GM12873 (cell line): ENCODE results near the gene CBX4.

Source experiments
- CTCF ChIP-seq: IDR thresholded peaks from 2 replicates; pipeline ENCODE4 v1.5.1; 2012; ENCODE audit warnings: low read depth, mild to moderate bottlenecking, moderate library complexity, low read length, control low read depth; ENCODE audit not compliant: insufficient read depth; ENCODE audit errors: missing control alignments

Gene CBX4

GRCh38 chr17:79833744-79834564, 5.3 kb downstream of the CBX4 start:
- no peak for TF ChIP-seq CTCF

GRCh38 chr17:79833110-79833450, 6.2 kb downstream of the CBX4 start:
- TF ChIP-seq CTCF, result no peak

GRCh38 chr17:79832218-79833109, 6.8 kb downstream of the CBX4 start:
- TF ChIP-seq CTCF, result no peak

- TF ChIP-seq CTCF, result no peak
These were observed 7.7 kb downstream of the CBX4 start for GRCh38 chr17:79831265-79832217.

- no peak for TF ChIP-seq CTCF
These were observed 8.4 kb downstream of the CBX4 start for GRCh38 chr17:79830763-79831264.

GRCh38 chr17:79830303-79830702, 8.9 kb downstream of the CBX4 start:
- TF ChIP-seq CTCF, result no peak
